Measurements from ENCODE around the gene BICDL2.

Gene BICDL2

DNA sequence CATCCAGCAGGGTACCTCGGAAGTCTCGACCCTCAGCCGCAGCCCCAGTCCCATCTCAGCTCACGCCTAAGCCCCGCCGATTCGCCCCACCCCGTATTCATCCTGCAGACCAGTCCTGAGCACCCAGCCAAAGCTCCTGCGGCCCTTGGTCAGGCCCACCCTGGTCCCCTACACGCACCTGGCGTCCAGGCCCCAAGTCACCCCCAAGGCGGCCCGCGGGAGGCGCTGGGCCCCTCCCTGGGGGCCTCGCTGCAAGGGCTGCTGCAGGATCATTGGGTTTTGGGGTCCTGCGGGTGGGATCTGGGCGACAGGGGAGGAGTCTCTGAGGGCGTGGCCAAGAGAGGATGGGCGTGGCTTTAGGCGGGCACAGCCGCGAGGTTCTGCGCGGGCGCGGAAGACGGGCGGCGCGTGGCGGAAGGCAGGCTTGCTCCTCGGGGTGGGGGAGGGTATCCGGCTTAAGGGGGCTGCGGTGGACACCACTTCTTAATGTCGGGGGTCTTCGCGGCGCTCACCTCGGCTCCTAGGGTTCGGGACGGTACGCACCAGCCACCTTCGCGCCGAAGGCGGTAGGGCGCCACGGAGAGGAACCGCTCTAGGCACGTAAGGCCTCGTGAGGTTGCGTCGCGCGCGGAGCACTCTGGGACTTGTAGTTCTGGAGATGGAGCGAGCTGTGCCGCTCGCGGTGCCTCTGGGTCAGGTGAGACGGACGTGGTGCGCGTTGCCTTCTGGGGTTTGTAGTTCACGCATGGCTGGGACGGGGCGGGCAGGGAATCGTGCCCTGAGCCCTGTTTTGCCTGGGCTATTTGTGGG lies 12.9 kb downstream of the BICDL2 start, which contains the start of the genes HCFC1R1 and THOC6 (continued):
- TF ChIP-seq ZNF558 (tag by site-specific recombination; IDR thresholded peaks at IDR 0.05) (no peak), ZNF510 (tag by site-specific recombination; IDR thresholded peaks at IDR 0.05; ENCODE audit: insufficient replicate concordance) (no peak), ZNF169 (tag by site-specific recombination; IDR thresholded peaks at IDR 0.05) (no peak), ZNF184 (tag by site-specific recombination; IDR thresholded peaks at IDR 0.05) (0 out of 2 replicates have a peak, but pooled peaks have one; percentile 23), ZNF266 (tag by site-specific recombination; IDR thresholded peaks at IDR 0.05; ENCODE audit: low read depth) (no peak), ZNF114 (tag by site-specific recombination; IDR thresholded peaks at IDR 0.05) (no peak), ZNF426 (tag by site-specific recombination; IDR thresholded peaks at IDR 0.05) (no peak), ZNF624 (tag by site-specific recombination; IDR thresholded peaks at IDR 0.05) (no peak), ZBTB7A (tag by site-specific recombination; IDR thresholded peaks at IDR 0.05; ENCODE audit: low read depth) (peak; percentile 77), ZNF214 (tag by site-specific recombination; IDR thresholded peaks at IDR 0.05; ENCODE audit: borderline replicate concordance) (no peak), ZNF521 (tag by site-specific recombination; IDR thresholded peaks at IDR 0.05) (no peak), ZNF302 (tag by site-specific recombination; IDR thresholded peaks at IDR 0.05; ENCODE audit: low read depth) (no peak), ZNF560 (tag by site-specific recombination; IDR thresholded peaks at IDR 0.05; ENCODE audit: borderline replicate concordance) (no peak)
- TF ChIP-seq, protein P1, sequence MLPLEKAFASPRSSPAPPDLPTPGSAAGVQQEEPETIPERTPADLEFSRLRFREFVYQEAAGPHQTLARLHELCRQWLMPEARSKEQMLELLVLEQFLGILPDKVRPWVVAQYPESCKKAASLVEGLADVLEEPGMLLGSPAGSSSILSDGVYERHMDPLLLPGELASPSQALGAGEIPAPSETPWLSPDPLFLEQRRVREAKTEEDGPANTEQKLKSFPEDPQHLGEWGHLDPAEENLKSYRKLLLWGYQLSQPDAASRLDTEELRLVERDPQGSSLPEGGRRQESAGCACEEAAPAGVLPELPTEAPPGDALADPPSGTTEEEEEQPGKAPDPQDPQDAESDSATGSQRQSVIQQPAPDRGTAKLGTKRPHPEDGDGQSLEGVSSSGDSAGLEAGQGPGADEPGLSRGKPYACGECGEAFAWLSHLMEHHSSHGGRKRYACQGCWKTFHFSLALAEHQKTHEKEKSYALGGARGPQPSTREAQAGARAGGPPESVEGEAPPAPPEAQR (tag by site-specific recombination; IDR thresholded peaks at IDR 0.05), result no peak
- TF ChIP-seq, protein P2, sequence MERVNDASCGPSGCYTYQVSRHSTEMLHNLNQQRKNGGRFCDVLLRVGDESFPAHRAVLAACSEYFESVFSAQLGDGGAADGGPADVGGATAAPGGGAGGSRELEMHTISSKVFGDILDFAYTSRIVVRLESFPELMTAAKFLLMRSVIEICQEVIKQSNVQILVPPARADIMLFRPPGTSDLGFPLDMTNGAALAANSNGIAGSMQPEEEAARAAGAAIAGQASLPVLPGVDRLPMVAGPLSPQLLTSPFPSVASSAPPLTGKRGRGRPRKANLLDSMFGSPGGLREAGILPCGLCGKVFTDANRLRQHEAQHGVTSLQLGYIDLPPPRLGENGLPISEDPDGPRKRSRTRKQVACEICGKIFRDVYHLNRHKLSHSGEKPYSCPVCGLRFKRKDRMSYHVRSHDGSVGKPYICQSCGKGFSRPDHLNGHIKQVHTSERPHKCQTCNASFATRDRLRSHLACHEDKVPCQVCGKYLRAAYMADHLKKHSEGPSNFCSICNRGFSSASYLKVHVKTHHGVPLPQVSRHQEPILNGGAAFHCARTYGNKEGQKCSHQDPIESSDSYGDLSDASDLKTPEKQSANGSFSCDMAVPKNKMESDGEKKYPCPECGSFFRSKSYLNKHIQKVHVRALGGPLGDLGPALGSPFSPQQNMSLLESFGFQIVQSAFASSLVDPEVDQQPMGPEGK (tag by site-specific recombination; IDR thresholded peaks at IDR 0.05), result peak; percentile 65
- TF ChIP-seq, protein P3, sequence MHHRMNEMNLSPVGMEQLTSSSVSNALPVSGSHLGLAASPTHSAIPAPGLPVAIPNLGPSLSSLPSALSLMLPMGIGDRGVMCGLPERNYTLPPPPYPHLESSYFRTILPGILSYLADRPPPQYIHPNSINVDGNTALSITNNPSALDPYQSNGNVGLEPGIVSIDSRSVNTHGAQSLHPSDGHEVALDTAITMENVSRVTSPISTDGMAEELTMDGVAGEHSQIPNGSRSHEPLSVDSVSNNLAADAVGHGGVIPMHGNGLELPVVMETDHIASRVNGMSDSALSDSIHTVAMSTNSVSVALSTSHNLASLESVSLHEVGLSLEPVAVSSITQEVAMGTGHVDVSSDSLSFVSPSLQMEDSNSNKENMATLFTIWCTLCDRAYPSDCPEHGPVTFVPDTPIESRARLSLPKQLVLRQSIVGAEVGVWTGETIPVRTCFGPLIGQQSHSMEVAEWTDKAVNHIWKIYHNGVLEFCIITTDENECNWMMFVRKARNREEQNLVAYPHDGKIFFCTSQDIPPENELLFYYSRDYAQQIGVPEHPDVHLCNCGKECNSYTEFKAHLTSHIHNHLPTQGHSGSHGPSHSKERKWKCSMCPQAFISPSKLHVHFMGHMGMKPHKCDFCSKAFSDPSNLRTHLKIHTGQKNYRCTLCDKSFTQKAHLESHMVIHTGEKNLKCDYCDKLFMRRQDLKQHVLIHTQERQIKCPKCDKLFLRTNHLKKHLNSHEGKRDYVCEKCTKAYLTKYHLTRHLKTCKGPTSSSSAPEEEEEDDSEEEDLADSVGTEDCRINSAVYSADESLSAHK (tag by site-specific recombination; IDR thresholded peaks at IDR 0.05), result peak; percentile 62
- TF ChIP-seq, protein P4, sequence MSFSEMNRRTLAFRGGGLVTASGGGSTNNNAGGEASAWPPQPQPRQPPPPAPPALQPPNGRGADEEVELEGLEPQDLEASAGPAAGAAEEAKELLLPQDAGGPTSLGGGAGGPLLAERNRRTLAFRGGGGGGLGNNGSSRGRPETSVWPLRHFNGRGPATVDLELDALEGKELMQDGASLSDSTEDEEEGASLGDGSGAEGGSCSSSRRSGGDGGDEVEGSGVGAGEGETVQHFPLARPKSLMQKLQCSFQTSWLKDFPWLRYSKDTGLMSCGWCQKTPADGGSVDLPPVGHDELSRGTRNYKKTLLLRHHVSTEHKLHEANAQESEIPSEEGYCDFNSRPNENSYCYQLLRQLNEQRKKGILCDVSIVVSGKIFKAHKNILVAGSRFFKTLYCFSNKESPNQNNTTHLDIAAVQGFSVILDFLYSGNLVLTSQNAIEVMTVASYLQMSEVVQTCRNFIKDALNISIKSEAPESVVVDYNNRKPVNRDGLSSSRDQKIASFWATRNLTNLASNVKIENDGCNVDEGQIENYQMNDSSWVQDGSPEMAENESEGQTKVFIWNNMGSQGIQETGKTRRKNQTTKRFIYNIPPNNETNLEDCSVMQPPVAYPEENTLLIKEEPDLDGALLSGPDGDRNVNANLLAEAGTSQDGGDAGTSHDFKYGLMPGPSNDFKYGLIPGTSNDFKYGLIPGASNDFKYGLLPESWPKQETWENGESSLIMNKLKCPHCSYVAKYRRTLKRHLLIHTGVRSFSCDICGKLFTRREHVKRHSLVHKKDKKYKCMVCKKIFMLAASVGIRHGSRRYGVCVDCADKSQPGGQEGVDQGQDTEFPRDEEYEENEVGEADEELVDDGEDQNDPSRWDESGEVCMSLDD (tag by site-specific recombination; IDR thresholded peaks at IDR 0.05), result peak; percentile 71
- TF ChIP-seq, protein P5, sequence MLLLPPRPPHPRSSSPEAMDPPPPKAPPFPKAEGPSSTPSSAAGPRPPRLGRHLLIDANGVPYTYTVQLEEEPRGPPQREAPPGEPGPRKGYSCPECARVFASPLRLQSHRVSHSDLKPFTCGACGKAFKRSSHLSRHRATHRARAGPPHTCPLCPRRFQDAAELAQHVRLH (tag by site-specific recombination; IDR thresholded peaks at IDR 0.05), result peak; percentile 83
- TF ChIP-seq, protein P6, sequence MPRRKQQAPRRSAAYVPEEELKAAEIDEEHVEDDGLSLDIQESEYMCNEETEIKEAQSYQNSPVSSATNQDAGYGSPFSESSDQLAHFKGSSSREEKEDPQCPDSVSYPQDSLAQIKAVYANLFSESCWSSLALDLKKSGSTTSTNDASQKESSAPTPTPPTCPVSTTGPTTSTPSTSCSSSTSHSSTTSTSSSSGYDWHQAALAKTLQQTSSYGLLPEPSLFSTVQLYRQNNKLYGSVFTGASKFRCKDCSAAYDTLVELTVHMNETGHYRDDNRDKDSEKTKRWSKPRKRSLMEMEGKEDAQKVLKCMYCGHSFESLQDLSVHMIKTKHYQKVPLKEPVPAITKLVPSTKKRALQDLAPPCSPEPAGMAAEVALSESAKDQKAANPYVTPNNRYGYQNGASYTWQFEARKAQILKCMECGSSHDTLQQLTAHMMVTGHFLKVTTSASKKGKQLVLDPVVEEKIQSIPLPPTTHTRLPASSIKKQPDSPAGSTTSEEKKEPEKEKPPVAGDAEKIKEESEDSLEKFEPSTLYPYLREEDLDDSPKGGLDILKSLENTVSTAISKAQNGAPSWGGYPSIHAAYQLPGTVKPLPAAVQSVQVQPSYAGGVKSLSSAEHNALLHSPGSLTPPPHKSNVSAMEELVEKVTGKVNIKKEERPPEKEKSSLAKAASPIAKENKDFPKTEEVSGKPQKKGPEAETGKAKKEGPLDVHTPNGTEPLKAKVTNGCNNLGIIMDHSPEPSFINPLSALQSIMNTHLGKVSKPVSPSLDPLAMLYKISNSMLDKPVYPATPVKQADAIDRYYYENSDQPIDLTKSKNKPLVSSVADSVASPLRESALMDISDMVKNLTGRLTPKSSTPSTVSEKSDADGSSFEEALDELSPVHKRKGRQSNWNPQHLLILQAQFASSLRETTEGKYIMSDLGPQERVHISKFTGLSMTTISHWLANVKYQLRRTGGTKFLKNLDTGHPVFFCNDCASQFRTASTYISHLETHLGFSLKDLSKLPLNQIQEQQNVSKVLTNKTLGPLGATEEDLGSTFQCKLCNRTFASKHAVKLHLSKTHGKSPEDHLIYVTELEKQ (tag by site-specific recombination; IDR thresholded peaks at IDR 0.05; ENCODE audit: borderline replicate concordance), result 0 out of 2 replicates have a peak, but pooled peaks have one; percentile 39
- TF ChIP-seq, protein P7, sequence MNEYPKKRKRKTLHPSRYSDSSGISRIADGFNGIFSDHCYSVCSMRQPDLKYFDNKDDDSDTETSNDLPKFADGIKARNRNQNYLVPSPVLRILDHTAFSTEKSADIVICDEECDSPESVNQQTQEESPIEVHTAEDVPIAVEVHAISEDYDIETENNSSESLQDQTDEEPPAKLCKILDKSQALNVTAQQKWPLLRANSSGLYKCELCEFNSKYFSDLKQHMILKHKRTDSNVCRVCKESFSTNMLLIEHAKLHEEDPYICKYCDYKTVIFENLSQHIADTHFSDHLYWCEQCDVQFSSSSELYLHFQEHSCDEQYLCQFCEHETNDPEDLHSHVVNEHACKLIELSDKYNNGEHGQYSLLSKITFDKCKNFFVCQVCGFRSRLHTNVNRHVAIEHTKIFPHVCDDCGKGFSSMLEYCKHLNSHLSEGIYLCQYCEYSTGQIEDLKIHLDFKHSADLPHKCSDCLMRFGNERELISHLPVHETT (tag by site-specific recombination; IDR thresholded peaks at IDR 0.05), result peak; percentile 84
- TF ChIP-seq, protein P8, sequence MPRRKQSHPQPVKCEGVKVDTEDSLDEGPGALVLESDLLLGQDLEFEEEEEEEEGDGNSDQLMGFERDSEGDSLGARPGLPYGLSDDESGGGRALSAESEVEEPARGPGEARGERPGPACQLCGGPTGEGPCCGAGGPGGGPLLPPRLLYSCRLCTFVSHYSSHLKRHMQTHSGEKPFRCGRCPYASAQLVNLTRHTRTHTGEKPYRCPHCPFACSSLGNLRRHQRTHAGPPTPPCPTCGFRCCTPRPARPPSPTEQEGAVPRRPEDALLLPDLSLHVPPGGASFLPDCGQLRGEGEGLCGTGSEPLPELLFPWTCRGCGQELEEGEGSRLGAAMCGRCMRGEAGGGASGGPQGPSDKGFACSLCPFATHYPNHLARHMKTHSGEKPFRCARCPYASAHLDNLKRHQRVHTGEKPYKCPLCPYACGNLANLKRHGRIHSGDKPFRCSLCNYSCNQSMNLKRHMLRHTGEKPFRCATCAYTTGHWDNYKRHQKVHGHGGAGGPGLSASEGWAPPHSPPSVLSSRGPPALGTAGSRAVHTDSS (tag by site-specific recombination; IDR thresholded peaks at IDR 0.05), result no peak

Data from HEK293 (cell line).